Heart right ventricle (tissue), 16 donors: Measurements from ENCODE around the gene CTSA. TPM values are rescaled to one million over a fixed set of nuclear protein-coding genes. Genes with fewer than 3 reads are reported as not detected.

ENCODE experiments used
- ATAC-seq, 8 donors: fragments of 200-7000 bp; cut with Tn5 transposase; one replicate each; pipeline ENCODE4 v1.9.1; 2020; ENCODE audit warnings: mild to moderate bottlenecking in 8 of 8, moderate library complexity in 8 of 8, moderate number of reproducible peaks in 1 of 8
- DNase-seq, 2 donors: peaks; one replicate each; pipeline ENCODE4 v3.0.0-alpha.2; 2020
- H3K27ac ChIP-seq, 10 donors: fragments of 200-600 bp; sonication (generic) in 2 of 10; one replicate each; pipeline versions ENCODE4 v1.5.0 to v1.8.0; 2020 to 2022; ENCODE audit warnings: mild to moderate bottlenecking in 3 of 10
- H3K27me3 ChIP-seq, 7 donors: fragments of 200-600 bp; one replicate each; pipeline ENCODE4 v1.8.0; 2021 to 2022; ENCODE audit warnings: mild to moderate bottlenecking in 2 of 7
- H3K36me3 ChIP-seq, 9 donors: fragments of 200-600 bp; sonication (generic) in 1 of 9; one replicate each; pipeline versions ENCODE4 v1.5.0 to v1.8.0; 2020 to 2022; ENCODE audit warnings: mild to moderate bottlenecking in 2 of 9
- H3K4me1 ChIP-seq, 9 donors: fragments of 200-600 bp; sonication (generic) in 1 of 9; one replicate each; pipeline versions ENCODE4 v1.5.0 to v1.8.0; 2020 to 2022; ENCODE audit warnings: mild to moderate bottlenecking in 4 of 9
- H3K4me3 ChIP-seq, 10 donors: fragments of 200-600 bp; sonication (generic) in 2 of 10; one replicate each; pipeline versions ENCODE4 v1.5.0 to v1.8.0; 2020 to 2022; ENCODE audit warnings: mild to moderate bottlenecking in 7 of 10, moderate library complexity in 2 of 10
- H3K9me3 ChIP-seq, 11 donors: fragments of 200-600 bp in 10 of 11; sonication (generic) in 2 of 11; one replicate each; pipeline versions ENCODE4 v1.5.0 to v1.8.0; 2013 to 2022; ENCODE audit warnings: mild to moderate bottlenecking in 2 of 11, control low read depth in 1 of 11, moderate library complexity in 1 of 11
- WGBS, 2 donors: extraction: QIAGEN DNeasy Blood & Tissue Kit; methylation state at CpG; one replicate each; pipeline ENCODE4 v1.1.7; 2013; ENCODE audit warnings: inconsistent platforms in 1 of 2; 5-methylcytosine and 5-hydroxymethylcytosine counted together
- intact Hi-C, 10 donors: fragments of 100-400 bp; cut with DNase I; formaldehyde crosslinking; loops; one replicate each; pipeline versions ENCODE4 v1.11.1 to v1.14.2; 2022
- polyA plus RNA-seq, 2 donors: library from polyadenylated mRNA; stranded (reverse); fragments of 200-250 nt; gene quantifications; one replicate each; pipeline ENCODE4 v1.2.3, GENCODE V29; 2013
- total RNA-seq, 10 donors: library from RNA; stranded (reverse); fragmentation: NEBNext Ultra II Directional in 3 of 10; extraction: Animal tissue kit (Norgen Biotek cat#: 25700) in 3 of 10; gene quantifications; one replicate each; pipeline versions ENCODE4 v1.2.1 to v1.2.4, GENCODE V29; 2021 to 2023
- TF ChIP-seq, protein P1 (sequence below), 9 donors: fragments of 200-600 bp; sonication (generic) in 2 of 9; IDR thresholded peaks; one replicate each; pipeline versions ENCODE4 v1.5.0 to v1.8.0; 2021 to 2022; ENCODE audit warnings: antibody characterized with exemption in 9 of 9, mild to moderate bottlenecking in 5 of 9, moderate library complexity in 1 of 9
- donor health status: Arrhythmogenic right ventricular cardiomyopathy.
- donor health status: ischemic (EF 13 %, LVEDD 7.1; RV severe dilation, severe dysfunction).
- donor health status: healthy with polysubstance abuse.
- donor health status: DM: no; HTN: yes; CAD: no.
- donor health status: DM: no; HTN: no; CAD: no.
- donor health status: ischemic (EF 25% LVEDD 6.9; RV normal size, moderate dysfunction).
- donor health status: ischemic (EF 25% LVEDD 5.7; RV mildly dilated, moderate dysfunction).
- donor health status: healthy.
- donor health status: DM: yes; HTN: yes; CAD: no.
- donor health status: Ischemic cardiomyopathy.
- donor health status: ischemic (EF 35%, LVEDD 5.7; RV mildly dilated, moderate dysfunction).
- donor health status: nonischemic (EF 11% LVEDD 7.7; RV severe dilation, severe dysfunction).
- donor health status: DM: yes; HTN: yes; CAD: no.
- donor health status: PGD.
- donor health status: ischemic (EF 29% LVEDD 5.4; RV normal size, mild dysfunction).
- donor health status: nonischemic (EF 23%, LVEDD 6.1; RV moderate dilation, normal function).

CTSA gene
- total and polyA plus RNA-seq, 12 donors: 75.1 to 173 (median 102) TPM

- TF ChIP-seq, protein P1, sequence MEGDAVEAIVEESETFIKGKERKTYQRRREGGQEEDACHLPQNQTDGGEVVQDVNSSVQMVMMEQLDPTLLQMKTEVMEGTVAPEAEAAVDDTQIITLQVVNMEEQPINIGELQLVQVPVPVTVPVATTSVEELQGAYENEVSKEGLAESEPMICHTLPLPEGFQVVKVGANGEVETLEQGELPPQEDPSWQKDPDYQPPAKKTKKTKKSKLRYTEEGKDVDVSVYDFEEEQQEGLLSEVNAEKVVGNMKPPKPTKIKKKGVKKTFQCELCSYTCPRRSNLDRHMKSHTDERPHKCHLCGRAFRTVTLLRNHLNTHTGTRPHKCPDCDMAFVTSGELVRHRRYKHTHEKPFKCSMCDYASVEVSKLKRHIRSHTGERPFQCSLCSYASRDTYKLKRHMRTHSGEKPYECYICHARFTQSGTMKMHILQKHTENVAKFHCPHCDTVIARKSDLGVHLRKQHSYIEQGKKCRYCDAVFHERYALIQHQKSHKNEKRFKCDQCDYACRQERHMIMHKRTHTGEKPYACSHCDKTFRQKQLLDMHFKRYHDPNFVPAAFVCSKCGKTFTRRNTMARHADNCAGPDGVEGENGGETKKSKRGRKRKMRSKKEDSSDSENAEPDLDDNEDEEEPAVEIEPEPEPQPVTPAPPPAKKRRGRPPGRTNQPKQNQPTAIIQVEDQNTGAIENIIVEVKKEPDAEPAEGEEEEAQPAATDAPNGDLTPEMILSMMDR (IDR thresholded peaks at IDR 0.05): no peak
- DNase-seq: no peak
- Histone ChIP-seq H3K9me3 (no peaks in the 10 kb centered on the region), H3K27me3 (no peaks in the 10 kb centered on the region), H3K27ac (no peak overlapping the region), H3K4me3 (no peak overlapping the region), H3K4me1 (peaks cover 6 to 26% (median 23%) of the 10 kb centered on the region in 9 donors), H3K36me3 (peaks cover 0 to 5% (median 0%) of the 10 kb centered on the region in 9 donors)
- intact Hi-C loops: no loop called here
- ATAC-seq: no peak
- WGBS, 2 donors: 71 to 72% methylated on average over 7 of the region's 7 CpGs
These were observed 30.4 kb upstream of the CTSA start for GRCh38 chr20:45860560-45861220.

DNA sequence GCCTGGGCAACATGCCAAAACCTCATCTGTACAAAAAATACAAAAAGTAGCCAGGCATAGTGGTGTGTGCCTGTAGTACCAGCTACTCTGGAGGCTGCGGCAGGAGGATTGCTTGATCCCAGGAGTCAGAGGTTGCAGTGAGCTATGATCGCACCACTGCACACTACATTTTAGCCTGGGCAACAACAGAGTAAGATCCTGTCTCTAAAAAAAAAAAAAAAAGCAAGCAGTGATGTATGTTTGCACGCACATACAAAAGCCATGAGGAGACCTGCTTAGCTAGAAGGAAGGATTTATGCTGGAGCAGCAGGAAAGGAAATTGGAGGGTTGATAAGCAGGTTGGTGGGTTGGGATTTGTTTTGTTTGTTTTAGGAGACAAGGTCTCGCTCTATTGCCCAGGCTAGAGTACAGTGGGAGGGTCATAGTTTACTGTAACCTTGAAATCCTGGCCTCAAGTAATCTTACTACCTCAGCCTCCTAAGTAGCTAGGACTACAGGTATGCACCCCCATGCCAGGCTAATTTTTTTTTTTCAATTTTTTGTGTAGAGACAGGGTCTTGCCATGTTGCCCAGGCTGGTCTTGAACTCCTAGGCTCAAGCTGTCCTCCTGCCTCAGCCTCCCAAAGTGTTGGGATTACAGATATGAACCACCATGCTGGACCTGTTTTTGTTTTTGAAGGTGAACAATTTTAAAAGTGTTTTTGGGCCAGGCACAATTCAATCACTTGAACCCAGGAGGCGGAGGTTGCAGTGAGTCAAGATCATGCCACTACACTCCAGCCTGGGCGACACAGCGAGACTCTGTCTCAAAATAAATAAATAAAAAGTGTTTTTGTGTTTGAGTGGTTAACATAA lies 29.7 kb upstream of the CTSA start:
- peaks cover 0 to 18% (median 16%) of the 10 kb centered on the region in 9 donors for H3K4me1 ChIP-seq
- H3K9me3 ChIP-seq: no peaks in the 10 kb centered on the region
- intact Hi-C loops: no loop called here
- TF ChIP-seq, protein P1 (IDR thresholded peaks at IDR 0.05): no peak
- DNase-seq: no peak
- H3K27me3 ChIP-seq: no peaks in the 10 kb centered on the region
- no peak overlapping the region for H3K4me3 ChIP-seq
- no peak overlapping the region for H3K27ac ChIP-seq
- WGBS, 2 donors: 93 to 94% methylated on average over 7 of the region's 7 CpGs
- no peak for ATAC-seq
- H3K36me3 ChIP-seq: peaks cover 0 to 5% (median 0%) of the 10 kb centered on the region in 9 donors

DNA sequence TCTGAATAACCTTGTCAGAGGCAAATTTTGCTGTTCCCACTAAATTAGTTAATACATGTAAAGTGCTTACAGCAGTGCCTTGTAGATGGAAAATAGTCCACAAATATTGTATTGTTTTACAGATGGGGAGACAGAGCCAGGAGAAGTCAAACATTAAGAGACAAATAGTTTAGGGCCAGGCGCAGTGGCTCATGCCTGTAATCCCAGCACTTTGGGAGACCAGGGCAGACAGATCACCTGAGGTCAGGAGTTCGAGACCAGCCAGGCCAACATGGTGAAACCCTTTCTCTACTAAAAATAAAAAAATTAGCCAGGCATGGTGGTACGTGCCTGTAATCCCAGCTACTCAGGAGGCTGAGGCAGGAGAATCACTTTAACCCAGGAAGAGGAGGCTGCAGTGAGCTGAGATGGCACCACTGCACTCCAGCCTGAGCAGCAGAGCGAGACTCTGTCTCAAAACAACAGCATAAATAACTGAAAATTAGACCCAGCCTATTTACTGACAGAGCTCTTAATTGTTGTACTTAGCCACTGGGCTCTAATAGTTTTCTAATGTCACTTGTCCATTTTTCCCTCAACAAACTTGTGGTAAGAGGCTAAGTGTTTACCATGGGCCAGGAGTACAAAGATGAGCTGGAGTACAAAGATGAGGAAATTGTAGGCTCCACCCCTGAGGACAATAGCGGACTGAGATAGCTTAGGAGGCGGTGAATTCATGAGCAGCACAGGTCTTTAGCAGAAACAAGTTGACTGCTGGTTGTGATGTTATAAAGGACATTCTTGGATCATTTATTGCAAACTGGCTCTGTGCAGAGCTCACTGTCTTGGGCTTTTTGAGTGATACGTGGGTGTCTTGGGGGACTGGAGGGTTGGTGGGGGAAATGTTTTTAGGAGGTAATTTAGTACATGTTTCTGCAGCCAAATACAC lies 27.3 kb upstream of the CTSA start:
- WGBS, 2 donors: 91 to 92% methylated on average over 7 of the region's 7 CpGs
- Histone ChIP-seq H3K27me3 (no peaks in the 10 kb centered on the region), H3K27ac (no peak overlapping the region), H3K4me3 (no peak overlapping the region), H3K36me3 (peaks cover 0 to 8% (median 0%) of the 10 kb centered on the region in 9 donors), H3K4me1 (peaks cover 0 to 3% (median 0%) of the 10 kb centered on the region in 9 donors), H3K9me3 (no peaks in the 10 kb centered on the region)
- ATAC-seq (no peak), DNase-seq (no peak)
- TF ChIP-seq, protein P1 (IDR thresholded peaks at IDR 0.05): no peak
- intact Hi-C loops: no loop called here

DNA sequence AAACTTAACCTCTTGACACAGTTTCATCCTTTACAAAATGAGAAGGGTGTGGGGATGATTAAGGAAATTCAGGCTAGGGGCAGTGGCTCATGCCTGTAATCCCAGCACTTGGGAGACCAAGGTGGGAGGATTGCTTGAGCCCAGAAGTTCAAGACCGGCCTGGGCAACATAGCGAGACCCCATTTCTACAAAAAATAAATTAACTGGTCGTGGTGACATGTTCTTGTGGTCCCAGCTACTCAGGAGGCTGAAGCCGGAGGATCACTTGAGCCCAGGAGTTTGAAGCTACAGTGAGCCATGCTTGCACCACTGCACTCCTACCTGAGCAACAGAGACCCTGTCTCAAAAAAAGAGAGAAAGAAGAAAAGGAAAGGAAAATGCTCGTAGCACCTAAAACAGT lies 24.7 kb upstream of the CTSA start:
- Histone ChIP-seq H3K27me3 (no peaks in the 10 kb centered on the region), H3K27ac (no peak overlapping the region), H3K36me3 (peaks cover 0 to 3% (median 0%) of the 10 kb centered on the region in 9 donors), H3K4me3 (no peak overlapping the region), H3K4me1 (no peaks in the 10 kb centered on the region), H3K9me3 (no peaks in the 10 kb centered on the region)
- WGBS, 2 donors: 91 to 93% methylated on average over 5 of the region's 5 CpGs
- no peak for ATAC-seq
- no peak for DNase-seq
- intact Hi-C loops: no loop called here
- TF ChIP-seq, protein P1 (IDR thresholded peaks at IDR 0.05): no peak
